HepG2 (cell line): ENCODE measurements around the gene TCF19. TPM values are rescaled to one million over a fixed set of nuclear protein-coding genes. Genes with fewer than 3 reads are reported as not detected.

Experiments used
- ATAC-seq: fragments of 200-7000 bp; cut with Tn5 transposase; 3 replicates; pipeline ENCODE4 v1.9.1; 2020; ENCODE audit warnings: mild to moderate bottlenecking, moderate library complexity
- BruUV-seq: library from RNA; stranded (reverse); fragments of 400-500 nt; replicated peaks from 2 replicates; lab custom pipeline; 2021; lab: Mats Ljungman, UMichigan
- CTCF ChIA-PET: fragments of 300-600 bp; formaldehyde crosslinking; extraction: SDS; loops from one replicate; lab custom pipeline; 2021; ENCODE audit warnings: low total read pairs, inconsistent platforms, low intra/inter-chr PET ratio; lab: Yijun Ruan, JAX
- POLR2A ChIA-PET: fragments of 350-600 bp; sonication (Branson Sonifier 250); formaldehyde crosslinking; loops from one replicate; lab custom pipeline; 2020; ENCODE audit warnings: antibody characterized with exemption, inconsistent platforms; lab: Yijun Ruan, JAX
- DNase-seq: peaks from one replicate; pipeline ENCODE4 v3.0.0-alpha.2; 2015; ENCODE audit warnings: low spot score
- FAIRE-seq: peaks from 3 replicates; lab custom pipeline; 2011; peaks lifted over from hg19 to GRCh38; lab: Jason Lieb, UNC
- H2AFZ ChIP-seq: one replicate; pipeline ENCODE4 v1.6.1; 2011; ENCODE audit warnings: low read length, inconsistent platforms
- H3K27ac ChIP-seq: fragments of 300-600 bp; 3 replicates; pipeline ENCODE4 v1.8.0; 2011; ENCODE audit warnings: mixed run types, mild to moderate bottlenecking, mixed read lengths, low read length, inconsistent platforms; ENCODE audit not compliant: insufficient read depth; ENCODE audit errors: extremely low read length
- H3K27me3 ChIP-seq, 2 experiments: fragments of 200-600 bp in 1 of 2; 2 replicates in 1 of 2; 3 replicates in 1 of 2; pipeline versions ENCODE4 v1.6.0 to v1.8.0; 2011; ENCODE audit warnings: low read length in 2 of 2, mild to moderate bottlenecking in 2 of 2, moderate library complexity in 2 of 2, inconsistent platforms in 1 of 2; ENCODE audit not compliant: insufficient read depth in 2 of 2, control insufficient read depth in 1 of 2
- H3K36me3 ChIP-seq, 2 experiments: fragments of 200-600 bp in 1 of 2; replicated peaks in 1 of 2; 2 replicates in 1 of 2; 3 replicates in 1 of 2; pipeline versions ENCODE4 v1.5.1 to v1.8.0; 2011; ENCODE audit warnings: low read length in 2 of 2, inconsistent platforms in 1 of 2; ENCODE audit not compliant: insufficient read depth in 2 of 2, control insufficient read depth in 1 of 2
- H3K4me1 ChIP-seq: 2 replicates; pipeline ENCODE4 v1.5.1; 2012; ENCODE audit warnings: low read length, inconsistent platforms; ENCODE audit not compliant: insufficient read depth
- H3K4me2 ChIP-seq: 2 replicates; pipeline ENCODE4 v1.6.0; 2011; ENCODE audit warnings: low read depth, low read length, inconsistent platforms
- H3K4me3 ChIP-seq, 3 experiments: fragments of 200-600 bp in 1 of 3; sonication (generic), shearing (Covaris generic) in 1 of 3; replicated peaks in 1 of 3; 2 replicates each; pipeline ENCODE4 v1.5.1; 2011 to 2016; ENCODE audit warnings: low read length in 3 of 3, inconsistent platforms in 2 of 3, low read depth in 2 of 3, mild to moderate bottlenecking in 2 of 3, control low read depth in 1 of 3, mixed read lengths in 1 of 3; ENCODE audit not compliant: insufficient read depth in 1 of 3
- H3K79me2 ChIP-seq: one replicate; pipeline ENCODE4 v1.6.1; 2011; ENCODE audit warnings: low read length, inconsistent platforms; ENCODE audit not compliant: insufficient read depth
- H3K9ac ChIP-seq: 2 replicates; pipeline ENCODE4 v1.6.0; 2011; ENCODE audit warnings: mild to moderate bottlenecking, low read depth, low read length, inconsistent platforms; ENCODE audit not compliant: insufficient read depth
- H3K9me3 ChIP-seq: 2 replicates; pipeline ENCODE4 v1.5.1; 2012; ENCODE audit warnings: mild to moderate bottlenecking, low read length
- H4K20me1 ChIP-seq: 2 replicates; pipeline ENCODE4 v1.6.0; 2011; ENCODE audit warnings: inconsistent platforms, mild to moderate bottlenecking, low read length, moderate library complexity; ENCODE audit not compliant: insufficient read depth
- CBFB ChIP-seq: sonication (generic); formaldehyde crosslinking; IDR thresholded peaks from 2 replicates; pipeline ENCODE4 v1.4.0; 2020; ENCODE audit warnings: missing genetic modification reagents
- E2F5 ChIP-seq: sonication (generic); formaldehyde crosslinking; conservative IDR thresholded peaks from 2 replicates; pipeline ENCODE4 v1.4.0; 2020; ENCODE audit warnings: missing genetic modification reagents
- FOSL1 ChIP-seq: sonication (generic); formaldehyde crosslinking; IDR thresholded peaks from 2 replicates; pipeline ENCODE4 v1.9.0; 2021; ENCODE audit warnings: missing genetic modification reagents, borderline replicate concordance
- GPN1 ChIP-seq: sonication (generic); formaldehyde crosslinking; IDR thresholded peaks from 2 replicates; pipeline ENCODE4 v1.5.1; 2020; ENCODE audit warnings: missing genetic modification reagents, borderline replicate concordance
- HCFC1 ChIP-seq: fragments of 150-350 bp; IDR thresholded peaks from 2 replicates; pipeline ENCODE4 v1.6.1; 2014; ENCODE audit warnings: low read depth, low read length
- HMGA1 ChIP-seq: sonication (generic); formaldehyde crosslinking; conservative IDR thresholded peaks from 2 replicates; pipeline ENCODE4 v1.4.0; 2020; ENCODE audit warnings: missing genetic modification reagents
- MBD4 ChIP-seq: IDR thresholded peaks from 2 replicates; pipeline ENCODE4 v1.6.1; 2012; ENCODE audit warnings: low read length, inconsistent platforms, borderline replicate concordance
- NKX3-1 ChIP-seq: sonication (generic); formaldehyde crosslinking; IDR thresholded peaks from 2 replicates; pipeline ENCODE4 v1.5.0; 2020; ENCODE audit warnings: missing genetic modification reagents
- NR1H2 ChIP-seq: sonication (generic); formaldehyde crosslinking; IDR thresholded peaks from 2 replicates; pipeline ENCODE4 v1.8.1; 2022; ENCODE audit warnings: low read depth, missing genetic modification reagents, borderline replicate concordance
- SAP130 ChIP-seq: IDR thresholded peaks from 2 replicates; pipeline ENCODE4 v1.6.1; 2016; ENCODE audit warnings: low read depth
- ZNF414 ChIP-seq: sonication (generic); formaldehyde crosslinking; IDR thresholded peaks from 2 replicates; pipeline ENCODE4 v1.5.0; 2020; ENCODE audit warnings: missing genetic modification reagents
- ZNF614 ChIP-seq: IDR thresholded peaks from 2 replicates; pipeline ENCODE4 v1.6.1; 2018; ENCODE audit warnings: missing biosample characterization, missing genetic modification reagents, inconsistent platforms, borderline replicate concordance
- ZNF878 ChIP-seq: sonication (generic); formaldehyde crosslinking; IDR thresholded peaks from 2 replicates; pipeline ENCODE4 v1.8.1; 2023; ENCODE audit warnings: mild to moderate bottlenecking, missing genetic modification reagents, moderate library complexity
- WGBS: methylation state at CpG from one replicate; pipeline ENCODE4 v1.1.6; 2017; ENCODE audit warnings: low lambda C conversion rate; 5-methylcytosine and 5-hydroxymethylcytosine counted together
- in situ Hi-C: cut with HindIII; loops from 2 replicates; pipeline ENCODE4 v1.10.0; 2017; ENCODE audit warnings: low pct_unique_long_range_greater_than_20kb; ENCODE audit not compliant: extremely low pct_ligation_motif_present
- intact Hi-C: fragments of 100-400 bp; cut with micrococcal nuclease; formaldehyde crosslinking; loops from one replicate; pipeline ENCODE4 v1.10.0; 2022; ENCODE audit not compliant: unreplicated experiment
- polyA plus RNA-seq, 8 experiments: library from polyadenylated mRNA; depleted of rRNA in 3 of 8; stranded (reverse) in 7 of 8; unstranded in 1 of 8; fragments of >200 nt; fragmentation: Illumina TruSeq in 4 of 8; extraction: Trizol in 4 of 8; gene quantifications; 2 replicates each; pipeline versions ENCODE4 v1.2.1 to v1.2.3, GENCODE V29; 2011 to 2016; ENCODE audit warnings: low read depth in 4 of 8, missing spikeins in 1 of 8, mixed read lengths in 1 of 8; ENCODE audit not compliant: insufficient read depth in 1 of 8
- total RNA-seq, 5 experiments: library from RNA; depleted of rRNA; stranded (reverse); fragments of >200 nt; fragmentation: Illumina TruSeq; extraction: Trizol; gene quantifications; 2 replicates each; pipeline ENCODE4 v1.2.3, GENCODE V29; 2016; ENCODE audit warnings: low read depth in 1 of 5

The TCF19 gene
- total and polyA plus RNA-seq, 2 of the 13 experiments (the other 11 are each of a cell fraction or from before 2014, with no cell fraction given): 4.9 to 22.2 TPM

GRCh38 chr6:31110825-31111582, 47.4 kb upstream of the TCF19 start:
- ChIA-PET POLR2A (no interaction called here), CTCF (no interaction called here)
- no TSS peak for BruUV-seq
- H3K4me3 ChIP-seq: no peak overlapping the region
- no peak for TF ChIP-seq ZNF414 (CRISPR knock-in tag)
- no peaks in the 10 kb centered on the region for H4K20me1 ChIP-seq
- no peak overlapping the region for H3K9ac ChIP-seq
- H2AFZ ChIP-seq: no peak overlapping the region
- no peaks in the 10 kb centered on the region for H3K9me3 ChIP-seq
- H3K79me2 ChIP-seq: no peaks in the 10 kb centered on the region
- no peak overlapping the region for H3K4me2 ChIP-seq
- in situ Hi-C loops: no loop called here
- peaks cover 9% of the 10 kb centered on the region; the same call in 1 of the 2 replicates for H3K4me1 ChIP-seq
- FAIRE-seq (no peak), DNase-seq (no peak), ATAC-seq (no peak)
- peaks cover 5 to 59% of the 10 kb centered on the region in 2 experiments; a peak in 4 of 5 replicates for H3K27me3 ChIP-seq
- no peak overlapping the region for H3K27ac ChIP-seq
- H3K36me3 ChIP-seq: no peaks in the 10 kb centered on the region
- intact Hi-C loops: no loop called here
- WGBS: 19% methylated on average over 11 of the region's 11 CpGs

GRCh38 chr6:31111712-31112111, 46.7 kb upstream of the TCF19 start:
- ChIA-PET CTCF (no interaction called here), POLR2A (no interaction called here)
- intact Hi-C loops (no loop called here), in situ Hi-C loops (no loop called here)
- 19% methylated on average over 8 of the region's 13 CpGs for WGBS
- peaks cover 9% of the 10 kb centered on the region; the same call in 1 of the 2 replicates for H3K4me1 ChIP-seq
- FAIRE-seq (no peak), DNase-seq (no peak), ATAC-seq (no peak)
- no peaks in the 10 kb centered on the region for H3K79me2 ChIP-seq
- no peak overlapping the region for H3K4me2 ChIP-seq
- no peaks in the 10 kb centered on the region for H3K9me3 ChIP-seq
- H3K9ac ChIP-seq: no peak overlapping the region
- no TSS peak for BruUV-seq
- no peaks in the 10 kb centered on the region for H3K36me3 ChIP-seq
- peaks cover 5 to 66% of the 10 kb centered on the region in 2 experiments for H3K27me3 ChIP-seq
- no peak overlapping the region for H2AFZ ChIP-seq
- no peak overlapping the region for H3K4me3 ChIP-seq
- no peaks in the 10 kb centered on the region for H4K20me1 ChIP-seq
- H3K27ac ChIP-seq: no peak overlapping the region
- no peak for TF ChIP-seq CBFB (CRISPR knock-in tag)
- TF ChIP-seq GPN1 (CRISPR knock-in tag): no peak
- no peak for TF ChIP-seq NR1H2 (CRISPR knock-in tag)
- no peak for TF ChIP-seq ZNF878 (CRISPR knock-in tag)
- no peak for TF ChIP-seq HCFC1
- no peak for TF ChIP-seq SAP130 (CRISPR knock-in tag)
- no peak for TF ChIP-seq NKX3-1 (CRISPR knock-in tag)
- no peak for TF ChIP-seq E2F5 (CRISPR knock-in tag)
- no peak for TF ChIP-seq FOSL1 (CRISPR knock-in tag)
- TF ChIP-seq MBD4: no peak
- no peak for TF ChIP-seq ZNF614
- no peak for TF ChIP-seq HMGA1 (CRISPR knock-in tag)
